Liver (tissue), 3 donors: ENCODE measurements around the gene RFNG.

Source experiments
- EGR1 ChIP-seq, 2 donors: IDR thresholded peaks; 2 replicates each; pipeline ENCODE4 v1.6.1; 2016 to 2018; ENCODE audit warnings: antibody characterized with exemption in 2 of 2, low read depth in 2 of 2
- FOXA2 ChIP-seq: IDR thresholded peaks from 2 replicates; pipeline ENCODE4 v1.6.1; 2016; ENCODE audit warnings: antibody characterized with exemption
- REST ChIP-seq: IDR thresholded peaks from 2 replicates; pipeline ENCODE4 v1.6.1; 2016; ENCODE audit warnings: antibody characterized with exemption, mild to moderate bottlenecking
- RXRA ChIP-seq, 2 donors: IDR thresholded peaks; 2 replicates each; pipeline ENCODE4 v1.6.1; 2017 to 2018; ENCODE audit warnings: antibody characterized with exemption in 2 of 2, mild to moderate bottlenecking in 1 of 2
- TF ChIP-seq, protein P1 (sequence below): fragments of 150-350 bp; IDR thresholded peaks from 2 replicates; pipeline ENCODE4 v1.5.1; 2017; ENCODE audit warnings: improper control_type of control experiment, low read depth, low read length; ENCODE audit not compliant: missing input control
- TF ChIP-seq, protein P2 (sequence below): IDR thresholded peaks from 2 replicates; pipeline ENCODE4 v1.6.1; 2016; ENCODE audit warnings: antibody characterized with exemption
- donor health status: healthy.
- donor health status: healthy.

DNA sequence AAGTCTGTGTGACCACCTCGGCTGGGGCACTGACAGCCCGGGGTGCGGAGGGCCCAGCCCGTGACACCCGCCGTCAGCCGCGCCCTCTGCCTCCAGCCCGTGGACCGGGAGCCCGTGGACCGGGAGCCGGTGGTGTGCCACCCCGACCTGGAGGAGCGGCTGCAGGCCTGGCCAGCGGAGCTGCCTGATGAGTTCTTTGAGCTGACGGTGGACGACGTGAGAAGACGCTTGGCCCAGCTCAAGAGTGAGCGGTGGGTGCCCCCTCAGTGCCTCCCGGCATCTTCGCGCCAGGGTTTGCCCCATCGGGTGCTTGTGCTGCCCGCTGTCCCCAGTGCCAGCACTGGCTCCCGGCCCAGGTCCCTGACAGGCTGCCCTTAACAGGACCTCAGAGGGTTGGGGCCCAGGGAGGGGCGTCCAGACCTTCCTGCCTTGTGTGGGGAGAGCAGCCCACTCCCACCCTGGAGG, 42.6 kb downstream of the RFNG start:
- TF ChIP-seq, protein P1, sequence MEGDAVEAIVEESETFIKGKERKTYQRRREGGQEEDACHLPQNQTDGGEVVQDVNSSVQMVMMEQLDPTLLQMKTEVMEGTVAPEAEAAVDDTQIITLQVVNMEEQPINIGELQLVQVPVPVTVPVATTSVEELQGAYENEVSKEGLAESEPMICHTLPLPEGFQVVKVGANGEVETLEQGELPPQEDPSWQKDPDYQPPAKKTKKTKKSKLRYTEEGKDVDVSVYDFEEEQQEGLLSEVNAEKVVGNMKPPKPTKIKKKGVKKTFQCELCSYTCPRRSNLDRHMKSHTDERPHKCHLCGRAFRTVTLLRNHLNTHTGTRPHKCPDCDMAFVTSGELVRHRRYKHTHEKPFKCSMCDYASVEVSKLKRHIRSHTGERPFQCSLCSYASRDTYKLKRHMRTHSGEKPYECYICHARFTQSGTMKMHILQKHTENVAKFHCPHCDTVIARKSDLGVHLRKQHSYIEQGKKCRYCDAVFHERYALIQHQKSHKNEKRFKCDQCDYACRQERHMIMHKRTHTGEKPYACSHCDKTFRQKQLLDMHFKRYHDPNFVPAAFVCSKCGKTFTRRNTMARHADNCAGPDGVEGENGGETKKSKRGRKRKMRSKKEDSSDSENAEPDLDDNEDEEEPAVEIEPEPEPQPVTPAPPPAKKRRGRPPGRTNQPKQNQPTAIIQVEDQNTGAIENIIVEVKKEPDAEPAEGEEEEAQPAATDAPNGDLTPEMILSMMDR, result no peak
- TF ChIP-seq REST (no peak), EGR1 (IDR thresholded peaks at IDR 0.05; ENCODE audit: low read depth in 2 of 2) (no peak), RXRA (IDR thresholded peaks at IDR 0.05) (no peak), FOXA2 (no peak)
- TF ChIP-seq, protein P2, sequence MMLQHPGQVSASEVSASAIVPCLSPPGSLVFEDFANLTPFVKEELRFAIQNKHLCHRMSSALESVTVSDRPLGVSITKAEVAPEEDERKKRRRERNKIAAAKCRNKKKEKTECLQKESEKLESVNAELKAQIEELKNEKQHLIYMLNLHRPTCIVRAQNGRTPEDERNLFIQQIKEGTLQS, result no peak
